OCI-LY7 (cell line): Measurements from ENCODE around the gene CPTP. TPM values are rescaled to one million over a fixed set of nuclear protein-coding genes. Genes with fewer than 3 reads are reported as not detected.

Experiments
- BruUV-seq: library from RNA; stranded (reverse); fragments of 400-500 nt; replicated peaks from 2 replicates; lab custom pipeline; 2021; lab: Mats Ljungman, UMichigan
- CTCF ChIA-PET: fragments of 300-600 bp; sonication (Branson Sonifier 250); formaldehyde crosslinking; loops from one replicate; lab custom pipeline; 2022; ENCODE audit warnings: antibody characterized with exemption; ENCODE audit not compliant: unreplicated experiment; lab: Charles Lee
- POLR2A ChIA-PET: fragments of 300-600 bp; sonication (Branson Sonifier 250); formaldehyde crosslinking; loops from one replicate; lab custom pipeline; 2022; ENCODE audit warnings: antibody characterized with exemption; lab: Charles Lee
- DNase-seq: peaks from one replicate; pipeline ENCODE4 v3.0.0-alpha.2; 2015; ENCODE audit warnings: low spot score
- H2AFZ ChIP-seq: fragments of 200-600 bp; sonication (generic), shearing (Covaris generic); 2 replicates; pipeline ENCODE4 v1.6.1; 2014; ENCODE audit warnings: mild to moderate bottlenecking, antibody characterized with exemption, low read length, moderate library complexity
- H3K27ac ChIP-seq: fragments of 200-600 bp; sonication (generic); 2 replicates; pipeline ENCODE4 v1.5.1; 2014; ENCODE audit warnings: mixed run types, low read depth, mild to moderate bottlenecking, moderate library complexity, low read length, inconsistent platforms; ENCODE audit not compliant: poor library complexity, severe bottlenecking
- H3K36me3 ChIP-seq: fragments of 200-600 bp; sonication (generic); 2 replicates; pipeline ENCODE4 v1.6.1; 2014; ENCODE audit warnings: mild to moderate bottlenecking, antibody characterized with exemption, low read length, moderate library complexity, mixed read lengths; ENCODE audit not compliant: insufficient read depth
- H3K4me1 ChIP-seq: fragments of 200-600 bp; sonication (generic); 2 replicates; pipeline ENCODE4 v1.5.1; 2014; ENCODE audit warnings: mild to moderate bottlenecking, low read length; ENCODE audit not compliant: insufficient read depth, poor library complexity, severe bottlenecking
- H3K4me2 ChIP-seq: fragments of 200-600 bp; sonication (generic); 2 replicates; pipeline ENCODE4 v1.6.1; 2014; ENCODE audit warnings: mild to moderate bottlenecking, low read length
- H3K4me3 ChIP-seq: fragments of 200-600 bp; sonication (generic); 2 replicates; pipeline ENCODE4 v1.5.1; 2014; ENCODE audit warnings: mild to moderate bottlenecking, low read depth, low read length; ENCODE audit not compliant: poor library complexity, severe bottlenecking
- H3K79me2 ChIP-seq: fragments of 200-600 bp; sonication (generic); 2 replicates; pipeline ENCODE4 v1.6.1; 2016; ENCODE audit warnings: low read depth, mild to moderate bottlenecking, low read length, moderate library complexity, mixed read lengths; ENCODE audit not compliant: insufficient read depth
- H3K9me2 ChIP-seq: fragments of 200-600 bp; sonication (generic); 2 replicates; pipeline ENCODE4 v1.6.1; 2016; ENCODE audit warnings: mild to moderate bottlenecking, low read length, mixed read lengths; ENCODE audit not compliant: insufficient read depth
- H3K9me3 ChIP-seq: fragments of 200-600 bp; sonication (generic); 2 replicates; pipeline ENCODE4 v1.6.1; 2014; ENCODE audit warnings: mild to moderate bottlenecking, mixed run types, low read length, mixed read lengths
- H4K20me1 ChIP-seq: fragments of 200-600 bp; sonication (generic); 2 replicates; pipeline ENCODE4 v1.6.1; 2014; ENCODE audit warnings: mild to moderate bottlenecking, antibody characterized with exemption, low read length, moderate library complexity, mixed read lengths; ENCODE audit not compliant: insufficient read depth
- CTCF ChIP-seq: fragments of 200-600 bp; sonication (generic); conservative IDR thresholded peaks from 2 replicates; pipeline ENCODE4 v1.5.1; 2014; ENCODE audit warnings: mild to moderate bottlenecking, antibody characterized with exemption, low read length, moderate library complexity, mixed read lengths
- EZH2phosphoT487 ChIP-seq: fragments of 200-600 bp; sonication (generic); IDR thresholded peaks from 2 replicates; pipeline ENCODE4 v1.6.1; 2018; ENCODE audit warnings: low read depth, borderline replicate concordance, mild to moderate bottlenecking, mixed run types, antibody characterized with exemption, low read length, moderate library complexity, mixed read lengths
- intact Hi-C: fragments of 100-400 bp; cut with micrococcal nuclease; formaldehyde crosslinking; loops from one replicate; pipeline ENCODE4 v1.10.0; 2022; ENCODE audit not compliant: unreplicated experiment
- total RNA-seq, 2 experiments: library from RNA; depleted of rRNA in 1 of 2; stranded (reverse); fragments of >200 nt in 1 of 2; shearing (Covaris generic) in 1 of 2; gene quantifications; 2 replicates each; pipeline ENCODE4 v1.2.3, GENCODE V29; 2014 to 2022

Gene CPTP
- total RNA-seq, 2 experiments from 2014 or later: 16.6 to 20.6 TPM

GRCh38 chr1:1332031-1332755, 7.6 kb downstream of the CPTP start:
- no TSS peak for BruUV-seq
- no peak for DNase-seq
- Histone ChIP-seq H3K4me1 (no peaks in the 10 kb centered on the region), H2AFZ (no peak overlapping the region), H3K9me2 (no peaks in the 10 kb centered on the region), H3K79me2 (no peaks in the 10 kb centered on the region), H4K20me1 (no peaks in the 10 kb centered on the region), H3K4me2 (no peak overlapping the region), H3K9me3 (no peaks in the 10 kb centered on the region), H3K4me3 (no peak overlapping the region), H3K27ac (no peak overlapping the region), H3K36me3 (peaks cover 19% of the 10 kb centered on the region; the same call in 1 of the 2 replicates)
- ChIA-PET POLR2A (interaction anchor here (0.6 kb wide), 1 partner anchor 64 kb away, joined by 4 read pairs; no protein-coding TSS in a partner anchor), CTCF (no interaction called here)
- intact Hi-C loops: no loop called here
- TF ChIP-seq CTCF: no peak
- TF ChIP-seq EZH2phosphoT487: no peak

GRCh38 chr1:1332774-1333480, 8.3 kb downstream of the CPTP start:
- intact Hi-C loops: no loop called here
- peaks cover 19% of the 10 kb centered on the region; the same call in 1 of the 2 replicates for H3K36me3 ChIP-seq
- TF ChIP-seq CTCF (no peak), EZH2phosphoT487 (no peak)
- H3K27ac ChIP-seq: no peak overlapping the region
- H3K9me2 ChIP-seq: no peaks in the 10 kb centered on the region
- no peak overlapping the region for H3K4me3 ChIP-seq
- ChIA-PET POLR2A (no interaction called here), CTCF (no interaction called here)
- BruUV-seq: no TSS peak
- H2AFZ ChIP-seq: no peak overlapping the region
- no peaks in the 10 kb centered on the region for H3K79me2 ChIP-seq
- H3K4me1 ChIP-seq: no peaks in the 10 kb centered on the region
- DNase-seq: no peak
- no peaks in the 10 kb centered on the region for H3K9me3 ChIP-seq
- no peaks in the 10 kb centered on the region for H4K20me1 ChIP-seq
- no peak overlapping the region for H3K4me2 ChIP-seq
